HCT116 (cell line): ENCODE measurements around the gene ZNF580. TPM values are rescaled to one million over a fixed set of nuclear protein-coding genes. Genes with fewer than 3 reads are reported as not detected.

Experiments used
- ATAC-seq: fragments of 200-7000 bp; cut with Tn5 transposase; 2 replicates; pipeline ENCODE4 v1.9.1; 2020; ENCODE audit warnings: mild to moderate bottlenecking, moderate library complexity
- BruUV-seq: library from RNA; stranded (reverse); fragments of 400-500 nt; replicated peaks from 2 replicates; lab custom pipeline; 2021; lab: Mats Ljungman, UMichigan
- CTCF ChIA-PET: fragments of 300-600 bp; sonication (Branson Sonifier 250); formaldehyde crosslinking; loops from one replicate; lab custom pipeline; 2021; ENCODE audit warnings: antibody characterized with exemption; lab: Charles Lee
- POLR2A ChIA-PET: fragments of 300-600, 350-600 bp; sonication (Branson Sonifier 250); formaldehyde crosslinking; loops from one replicate; lab custom pipeline; 2021; ENCODE audit warnings: antibody characterized with exemption; lab: Charles Lee
- RAD21 ChIA-PET, 2 experiments: fragments of 300-600 bp; sonication (Branson Sonifier 250); formaldehyde crosslinking; loops; one replicate each; lab custom pipeline; 2023; ENCODE audit warnings: low total read pairs in 2 of 2; ENCODE audit not compliant: uncharacterized antibody in 2 of 2, unreplicated experiment in 2 of 2, low non-redundant PET in 1 of 2; lab: Charles Lee
- DNase-seq: peaks from one replicate; pipeline ENCODE4 v3.0.0-alpha.2; 2010; ENCODE audit warnings: low read depth, low spot score
- H2AFZ ChIP-seq: fragments of 200-600 bp; shearing (Covaris generic), sonication (generic); 2 replicates; pipeline ENCODE4 v1.6.1; 2017; ENCODE audit warnings: low read depth, mixed run types, mixed read lengths, antibody characterized with exemption, low read length; ENCODE audit not compliant: poor library complexity, severe bottlenecking
- H3K27ac ChIP-seq: 2 replicates; pipeline ENCODE4 v1.5.1; 2012; ENCODE audit warnings: low read depth, low read length
- H3K27me3 ChIP-seq: fragments of 200-600 bp; sonication (generic); 2 replicates; pipeline ENCODE4 v1.6.1; 2016; ENCODE audit warnings: mixed run types, low read length, mixed read lengths; ENCODE audit not compliant: insufficient read depth
- H3K36me3 ChIP-seq, 2 experiments: fragments of 200-500 bp in 1 of 2; fragments of 200-600 bp in 1 of 2; sonication (Bioruptor generic) in 1 of 2; sonication (generic) in 1 of 2; 2 replicates each; pipeline versions ENCODE4 v1.5.1 to v1.6.1; 2014 to 2016; ENCODE audit warnings: low read length in 2 of 2, inconsistent platforms in 1 of 2, mixed read lengths in 1 of 2, mixed run types in 1 of 2; ENCODE audit not compliant: insufficient read depth in 2 of 2, control insufficient read depth in 1 of 2
- H3K4me1 ChIP-seq, 2 experiments: fragments of 200-600 bp in 1 of 2; sonication (generic) in 1 of 2; 2 replicates each; pipeline versions ENCODE4 v1.5.1 to v1.6.1; 2012 to 2017; ENCODE audit warnings: low read length in 2 of 2, inconsistent platforms in 1 of 2, mild to moderate bottlenecking in 1 of 2, mixed read lengths in 1 of 2, mixed run types in 1 of 2, moderate library complexity in 1 of 2; ENCODE audit not compliant: insufficient read depth in 2 of 2, control insufficient read depth in 1 of 2
- H3K4me2 ChIP-seq: fragments of 200-600 bp; sonication (generic); 2 replicates; pipeline ENCODE4 v1.6.1; 2017; ENCODE audit warnings: mixed run types, low read length, mixed read lengths
- H3K4me3 ChIP-seq, 2 experiments: fragments of 200-600 bp in 1 of 2; sonication (generic) in 1 of 2; replicated peaks in 1 of 2; 2 replicates each; pipeline ENCODE4 v1.5.1; 2011 to 2016; ENCODE audit warnings: low read length in 2 of 2, control low read depth in 1 of 2, low read depth in 1 of 2, mild to moderate bottlenecking in 1 of 2, mixed read lengths in 1 of 2, mixed run types in 1 of 2
- H3K79me2 ChIP-seq: fragments of 200-600 bp; sonication (generic); 2 replicates; pipeline ENCODE4 v1.6.1; 2017; ENCODE audit warnings: mild to moderate bottlenecking, mixed run types, low read length, moderate library complexity, mixed read lengths; ENCODE audit not compliant: insufficient read depth
- H3K9ac ChIP-seq: fragments of 200-600 bp; sonication (generic); 2 replicates; pipeline ENCODE4 v1.6.1; 2016; ENCODE audit warnings: low read length, mixed read lengths
- H3K9me2 ChIP-seq: fragments of 200-600 bp; sonication (generic), shearing (Covaris generic); 2 replicates; pipeline ENCODE4 v1.6.1; 2017; ENCODE audit warnings: mixed run types, mild to moderate bottlenecking, moderate library complexity; ENCODE audit not compliant: insufficient read depth
- H3K9me3 ChIP-seq, 2 experiments: fragments of 200-500 bp in 1 of 2; fragments of 200-600 bp in 1 of 2; sonication (Bioruptor generic) in 1 of 2; sonication (generic) in 1 of 2; 2 replicates each; pipeline ENCODE4 v1.6.1; 2014 to 2017; ENCODE audit warnings: low read length in 2 of 2, mixed read lengths in 2 of 2, inconsistent platforms in 1 of 2, low read depth in 1 of 2, mild to moderate bottlenecking in 1 of 2, mixed run types in 1 of 2, moderate library complexity in 1 of 2; ENCODE audit not compliant: control insufficient read depth in 1 of 2, insufficient read depth in 1 of 2
- H4K20me1 ChIP-seq: fragments of 200-600 bp; sonication (generic), shearing (Covaris generic); 2 replicates; pipeline ENCODE4 v1.6.1; 2017; ENCODE audit warnings: mixed run types, mild to moderate bottlenecking, moderate library complexity; ENCODE audit not compliant: insufficient read depth
- CBX3 ChIP-seq: IDR thresholded peaks from 2 replicates; pipeline ENCODE4 v1.6.1; 2012; ENCODE audit warnings: low read depth
- CEBPB ChIP-seq: IDR thresholded peaks from 2 replicates; pipeline ENCODE4 v1.6.1; 2012; ENCODE audit warnings: low read depth
- ELF1 ChIP-seq: IDR thresholded peaks from 2 replicates; pipeline ENCODE4 v1.6.1; 2012; ENCODE audit warnings: low read depth, borderline replicate concordance
- FOSL1 ChIP-seq: IDR thresholded peaks from 2 replicates; pipeline ENCODE4 v1.6.1; 2012; ENCODE audit warnings: low read depth
- MAX ChIP-seq: IDR thresholded peaks from 2 replicates; pipeline ENCODE4 v1.6.1; 2012
- POLR2A ChIP-seq: IDR thresholded peaks from 2 replicates; pipeline ENCODE4 v1.7.0; 2011; ENCODE audit warnings: borderline replicate concordance; ENCODE audit not compliant: insufficient read depth, insufficient read length; ENCODE audit errors: extremely low read depth
- POLR2AphosphoS5 ChIP-seq: IDR thresholded peaks from 2 replicates; pipeline ENCODE4 v1.6.1; 2011; ENCODE audit warnings: mild to moderate bottlenecking, low read depth, low read length, moderate library complexity
- TCF7L2 ChIP-seq: IDR thresholded peaks from 2 replicates; pipeline ENCODE4 v1.7.0; 2011; ENCODE audit warnings: borderline replicate concordance, inconsistent platforms; ENCODE audit not compliant: insufficient read depth, insufficient read length; ENCODE audit errors: extremely low read depth
- YY1 ChIP-seq: IDR thresholded peaks from 2 replicates; pipeline ENCODE4 v1.6.1; 2011; ENCODE audit warnings: low read length, low read depth, moderate library complexity, mild to moderate bottlenecking; ENCODE audit not compliant: insufficient replicate concordance; ENCODE audit errors: extremely low read depth
- ZBTB33 ChIP-seq: IDR thresholded peaks from 2 replicates; pipeline ENCODE4 v1.6.1; 2011; ENCODE audit warnings: mild to moderate bottlenecking, low read length, moderate library complexity; ENCODE audit not compliant: insufficient replicate concordance; ENCODE audit errors: extremely low read depth
- ZFX ChIP-seq: fragments of 450-650 bp; IDR thresholded peaks from 2 replicates; pipeline ENCODE4 v1.6.1; 2017
- ZNF274 ChIP-seq: fragments of 200-500 bp; sonication (Bioruptor generic); IDR thresholded peaks from 2 replicates; pipeline ENCODE4 v1.6.1; 2014; ENCODE audit warnings: mild to moderate bottlenecking, low read depth, low read length, inconsistent platforms
- intact Hi-C: fragments of 100-400 bp; cut with micrococcal nuclease; formaldehyde crosslinking; loops from 2 replicates; pipeline ENCODE4 v1.10.0; 2022
- total RNA-seq: library from RNA; stranded (reverse); gene quantifications from one replicate; pipeline ENCODE4 v1.2.1, GENCODE V29; 2021; ENCODE audit not compliant: unreplicated experiment

Gene ZNF580
- total RNA-seq, 1 experiment from 2014 or later = 36.7 TPM

DNA sequence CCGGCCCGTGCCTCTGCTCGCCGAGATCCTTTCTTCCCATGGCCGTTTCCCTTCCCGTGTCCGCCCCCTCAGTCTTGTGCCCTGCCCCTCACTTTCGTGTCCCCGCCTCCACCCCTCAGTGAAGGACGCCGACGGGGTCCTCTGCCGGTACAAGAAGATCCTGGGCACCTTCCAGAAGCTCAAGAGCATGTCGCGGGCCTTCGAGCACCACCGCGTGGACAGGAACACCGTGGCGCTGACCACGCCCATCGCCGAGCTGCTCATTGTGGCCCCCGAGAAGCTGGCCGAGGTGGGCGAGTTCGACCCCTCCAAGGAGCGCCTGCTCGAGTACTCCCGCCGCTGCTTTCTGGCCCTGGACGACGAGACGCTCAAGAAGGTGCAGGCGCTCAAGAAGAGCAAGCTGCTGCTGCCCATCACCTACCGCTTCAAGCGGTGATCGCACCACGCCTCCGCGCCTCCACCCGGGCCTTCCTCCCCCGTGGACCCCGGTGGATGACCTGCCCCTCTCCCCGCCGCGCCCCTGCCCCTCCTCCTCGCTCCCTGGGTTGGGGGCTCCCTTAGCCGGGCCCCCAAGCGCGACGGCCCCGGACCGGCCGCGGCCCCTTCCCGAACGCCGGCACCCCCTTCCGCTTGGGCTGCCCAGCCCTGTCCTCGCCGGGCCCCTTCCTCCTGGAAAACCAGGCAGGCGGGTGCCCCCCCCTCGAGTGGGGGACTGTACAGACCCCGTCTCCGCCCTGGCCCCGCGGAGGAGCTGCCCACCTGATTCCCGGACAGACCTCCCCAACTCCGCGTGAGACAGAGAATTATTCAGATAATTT lies 11.7 kb downstream of the ZNF580 start:
- no TSS peak for BruUV-seq
- Histone ChIP-seq H3K4me3 (peak overlapping the region; percentile 67 to 87), H3K9ac (peak overlapping the region; percentile 99), H2AFZ (no peak overlapping the region), H3K4me1 (peaks cover 16 to 24% of the 10 kb centered on the region in 2 experiments; a peak in 3 of 4 replicates), H3K27me3 (no peaks in the 10 kb centered on the region), H3K4me2 (peak overlapping the region; percentile 79), H3K9me3 (no peaks in the 10 kb centered on the region), H3K9me2 (no peaks in the 10 kb centered on the region), H3K79me2 (peaks cover 23% of the 10 kb centered on the region), H3K36me3 (peaks cover 0 to 3% of the 10 kb centered on the region in 2 experiments; a peak in 1 of 4 replicates), H3K27ac (no peak overlapping the region), H4K20me1 (no peaks in the 10 kb centered on the region; the same call in 1 of the 2 replicates)
- RAD21 ChIA-PET = interaction anchor here in 1 of 2 experiments (0.6 to 0.7 kb wide), 2 partner anchors 168 to 187 kb away, joined by 3 to 4 read pairs; no protein-coding TSS in a partner anchor
- intact Hi-C loops = loop anchor here (1.0 kb wide), 1 partner anchor 20 kb away; no protein-coding TSS in a partner anchor
- POLR2A ChIA-PET = interaction anchor here (0.7 to 2.4 kb wide), 3 partner anchors 10 to 103 kb away, joined by 3 to 9 read pairs (median 5); partner anchors contain the start of gene ZNF581
- CTCF ChIA-PET = interaction anchor here (0.6 to 1.0 kb wide), 8 partner anchors 7 to 410 kb away, joined by 3 to 5 read pairs (median 4); partner anchors contain the start of genes FIZ1, ZNF581 and ZNF784
- no peak for DNase-seq
- no peak for ATAC-seq
- TF ChIP-seq ZNF274 (no peak), CBX3 (no peak), POLR2AphosphoS5 (no peak), ELF1 (no peak), FOSL1 (no peak), ZBTB33 (no peak), YY1 (no peak), POLR2A (no peak), MAX (no peak), CEBPB (no peak), ZFX (no peak), TCF7L2 (no peak)
